Measurements from ENCODE around the gene HELZ.

Gene HELZ

DNA sequence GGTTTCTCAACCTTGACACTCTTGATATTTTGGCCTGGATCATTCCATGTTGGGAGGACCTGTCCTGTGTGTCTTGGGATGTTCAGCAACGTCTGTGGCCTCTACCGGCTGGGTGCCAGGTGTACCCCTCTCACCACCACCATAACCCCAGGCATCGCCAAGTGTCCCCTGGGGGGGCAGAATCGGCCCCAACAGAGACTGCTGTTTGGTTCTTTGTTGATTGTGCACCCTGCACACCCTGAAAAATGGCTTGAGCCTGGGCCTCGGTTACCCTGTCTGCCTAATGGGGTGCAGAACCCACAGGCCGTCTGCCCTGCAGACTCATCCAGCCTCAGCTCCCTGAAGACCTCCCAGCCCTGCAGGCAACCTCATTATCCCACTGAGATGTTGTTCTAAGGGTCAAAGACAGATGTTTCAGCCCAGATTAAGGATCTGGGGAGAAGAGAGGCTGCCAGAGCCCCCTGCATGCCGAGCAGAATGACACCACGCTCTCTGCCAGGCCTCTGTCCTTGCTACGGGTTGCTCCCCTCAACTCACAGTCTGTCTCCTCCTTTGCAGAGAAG lies 191.5 kb downstream of the HELZ start:
- Histone ChIP-seq H3K27me3 (ENCODE audit: control insufficient read depth, insufficient read depth, low read length) (peaks cover 26% of the 10 kb centered on the region), H3K4me3 (ENCODE audit: low read length) (no peak overlapping the region), H3K9ac (ENCODE audit: low read depth, low read length) (no peak overlapping the region), H3K36me3 (ENCODE audit: insufficient read depth, low read length) (no peaks in the 10 kb centered on the region), H3K4me2 (ENCODE audit: low read length) (no peak overlapping the region), H3K9me3 (replicated peaks; ENCODE audit: low read length) (peaks cover 5% of the 10 kb centered on the region), H3K4me1 (ENCODE audit: control insufficient read depth, insufficient read depth, low read length) (no peaks in the 10 kb centered on the region)

DNA sequence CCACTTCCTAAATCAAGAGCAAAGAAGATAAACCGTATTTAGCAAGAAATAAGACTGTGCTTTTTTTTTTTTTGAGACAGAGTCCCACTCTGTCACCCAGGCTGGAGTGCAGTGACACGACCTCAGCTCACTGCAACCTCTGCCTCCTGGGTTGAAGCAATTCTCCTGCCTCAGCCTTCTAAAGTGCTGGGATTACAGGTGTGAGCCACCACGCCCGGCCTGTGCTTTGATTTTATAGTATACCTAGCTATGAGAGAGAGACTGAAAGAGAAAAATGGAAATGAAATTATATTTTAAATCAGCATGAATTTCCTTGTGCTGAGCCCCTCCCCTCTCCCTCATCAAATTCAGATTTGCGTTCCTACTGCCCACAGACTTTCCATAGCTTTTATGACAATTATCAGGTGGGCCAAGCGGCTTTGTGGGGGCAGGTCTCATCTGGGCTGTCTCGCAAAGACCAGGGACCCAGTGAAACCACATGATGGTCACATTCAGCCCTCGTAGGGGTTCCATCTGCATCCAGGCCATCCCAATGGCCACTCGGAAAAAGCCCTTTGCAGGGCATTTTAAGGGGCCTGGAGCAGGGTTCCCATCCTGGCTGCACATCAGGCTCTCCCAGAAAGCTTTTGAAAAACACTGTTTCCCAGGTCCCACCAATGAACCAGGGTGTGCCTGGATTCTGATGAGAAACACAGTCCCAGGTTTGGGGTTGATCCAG lies 192.1 kb downstream of the HELZ start:
- Histone ChIP-seq H3K9me3 (replicated peaks; ENCODE audit: low read length) (peaks cover 5% of the 10 kb centered on the region), H3K9ac (ENCODE audit: low read depth, low read length) (no peak overlapping the region), H3K4me3 (ENCODE audit: low read length) (no peak overlapping the region), H3K27me3 (ENCODE audit: control insufficient read depth, insufficient read depth, low read length) (peaks cover 27% of the 10 kb centered on the region), H3K36me3 (ENCODE audit: insufficient read depth, low read length) (no peaks in the 10 kb centered on the region), H3K4me2 (ENCODE audit: low read length) (no peak overlapping the region), H3K4me1 (ENCODE audit: control insufficient read depth, insufficient read depth, low read length) (no peaks in the 10 kb centered on the region)

DNA sequence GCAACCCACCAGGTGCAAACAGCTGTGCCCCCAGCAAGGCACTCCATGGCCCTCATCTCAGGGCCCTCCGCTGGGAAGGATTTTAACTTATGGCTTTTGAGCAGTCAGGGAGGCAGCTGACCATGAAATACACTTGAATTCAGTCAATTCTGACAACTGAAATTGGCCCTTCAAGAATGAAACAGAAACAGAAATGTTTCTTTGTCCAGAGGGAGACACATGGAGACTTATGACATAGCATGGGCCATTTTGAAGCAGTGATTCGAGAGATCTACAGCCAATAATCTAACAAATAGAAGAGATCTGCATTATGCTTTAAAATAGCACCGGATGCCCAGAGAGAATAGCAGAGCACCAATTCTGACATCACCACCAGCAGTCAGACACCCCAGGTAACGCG lies 193.2 kb downstream of the HELZ start:
- H3K36me3 ChIP-seq (ENCODE audit: insufficient read depth, low read length): no peaks in the 10 kb centered on the region
- H3K4me3 ChIP-seq (ENCODE audit: low read length): no peak overlapping the region
- H3K9ac ChIP-seq (ENCODE audit: low read depth, low read length): no peak overlapping the region
- H3K4me2 ChIP-seq (ENCODE audit: low read length): no peak overlapping the region
- H3K4me1 ChIP-seq (ENCODE audit: control insufficient read depth, insufficient read depth, low read length): no peaks in the 10 kb centered on the region
- peaks cover 5% of the 10 kb centered on the region for H3K9me3 ChIP-seq (replicated peaks; ENCODE audit: low read length)
- peaks cover 38% of the 10 kb centered on the region for H3K27me3 ChIP-seq (ENCODE audit: control insufficient read depth, insufficient read depth, low read length)

DNA sequence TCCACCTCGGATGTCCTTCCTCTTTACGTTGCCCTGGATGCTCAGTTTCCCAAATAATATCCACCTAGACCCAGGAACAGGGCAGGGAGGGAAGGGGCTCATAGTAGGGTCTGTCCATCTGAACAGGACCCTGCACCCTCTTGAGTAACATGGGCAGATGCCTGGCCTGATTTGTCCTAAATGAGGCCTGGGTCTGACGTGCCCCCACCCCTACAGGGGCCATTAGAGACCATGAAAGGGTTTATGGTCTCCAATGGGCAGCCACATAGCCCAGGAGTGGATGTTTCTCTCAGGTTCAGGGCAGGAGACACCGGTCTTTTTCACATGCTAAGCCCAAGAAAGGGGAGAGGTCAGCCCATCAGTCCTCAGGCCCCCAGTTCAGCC lies 193.8 kb downstream of the HELZ start:
- no peaks in the 10 kb centered on the region for H3K36me3 ChIP-seq (ENCODE audit: insufficient read depth, low read length)
- no peaks in the 10 kb centered on the region for H3K4me1 ChIP-seq (ENCODE audit: control insufficient read depth, insufficient read depth, low read length)
- H3K4me3 ChIP-seq (ENCODE audit: low read length): no peak overlapping the region
- no peak overlapping the region for H3K4me2 ChIP-seq (ENCODE audit: low read length)
- peaks cover 40% of the 10 kb centered on the region for H3K27me3 ChIP-seq (ENCODE audit: control insufficient read depth, insufficient read depth, low read length)
- no peak overlapping the region for H3K9ac ChIP-seq (ENCODE audit: low read depth, low read length)
- peaks cover 5% of the 10 kb centered on the region for H3K9me3 ChIP-seq (replicated peaks; ENCODE audit: low read length)

DNA sequence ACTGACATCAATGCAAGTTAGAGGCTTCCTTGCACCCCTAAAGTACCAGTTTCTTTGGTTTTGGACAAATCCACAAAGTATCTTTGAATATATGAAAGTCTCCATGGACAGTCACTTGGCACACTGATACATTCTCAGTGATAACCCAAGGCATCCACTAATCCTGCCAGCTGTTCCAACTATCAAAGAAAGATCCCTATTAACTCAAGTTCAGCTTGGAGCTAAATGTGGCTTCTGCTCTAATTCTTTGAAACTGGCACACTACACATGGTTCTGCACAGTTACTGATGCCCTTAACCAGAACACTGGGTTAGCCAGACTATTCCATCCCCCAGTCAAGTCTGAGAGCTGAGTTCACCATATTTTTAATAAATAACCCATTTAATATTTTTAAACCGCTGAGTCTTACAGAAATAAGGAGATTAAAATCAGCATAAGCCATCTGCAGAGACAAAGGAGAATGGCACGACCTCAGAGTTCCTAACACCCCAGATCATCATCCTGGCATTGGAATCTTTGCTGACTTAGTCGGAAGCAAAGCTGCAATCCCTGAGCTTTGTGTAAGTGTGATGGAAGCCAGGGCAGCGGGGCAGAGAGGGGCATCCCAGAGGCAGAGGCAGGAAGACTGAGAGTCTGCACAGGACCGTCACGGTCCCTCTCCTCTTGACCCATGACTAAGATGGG lies 194.4 kb downstream of the HELZ start:
- no peak overlapping the region for H3K9ac ChIP-seq (ENCODE audit: low read depth, low read length)
- no peak overlapping the region for H3K4me3 ChIP-seq (ENCODE audit: low read length)
- H3K9me3 ChIP-seq (replicated peaks; ENCODE audit: low read length): peaks cover 5% of the 10 kb centered on the region
- H3K4me1 ChIP-seq (ENCODE audit: control insufficient read depth, insufficient read depth, low read length): no peaks in the 10 kb centered on the region
- no peak overlapping the region for H3K4me2 ChIP-seq (ENCODE audit: low read length)
- H3K27me3 ChIP-seq (ENCODE audit: control insufficient read depth, insufficient read depth, low read length): peaks cover 43% of the 10 kb centered on the region
- no peaks in the 10 kb centered on the region for H3K36me3 ChIP-seq (ENCODE audit: insufficient read depth, low read length)

DNA sequence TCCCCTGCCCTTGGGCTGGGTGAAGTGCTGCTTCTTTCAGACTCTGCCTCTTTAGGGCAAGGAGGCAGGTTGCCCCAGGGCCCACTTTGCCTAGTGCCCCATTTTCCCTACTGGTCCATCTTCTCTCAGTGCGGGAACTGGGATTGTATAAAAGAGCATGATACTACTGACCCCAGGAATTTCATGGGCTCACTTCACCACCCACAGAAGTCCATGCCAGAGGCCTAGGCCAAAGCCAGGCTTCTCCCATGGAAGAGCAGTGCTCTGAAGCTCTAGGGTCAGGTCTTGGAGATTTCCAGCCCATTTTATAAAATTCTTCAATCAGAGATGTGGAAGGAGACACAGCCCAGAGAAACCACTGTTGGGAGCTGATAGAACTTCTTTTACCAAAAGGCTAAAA lies 194.9 kb downstream of the HELZ start:
- H3K36me3 ChIP-seq (ENCODE audit: insufficient read depth, low read length): no peaks in the 10 kb centered on the region
- no peak overlapping the region for H3K4me3 ChIP-seq (ENCODE audit: low read length)
- H3K27me3 ChIP-seq (ENCODE audit: control insufficient read depth, insufficient read depth, low read length): peaks cover 46% of the 10 kb centered on the region
- no peak overlapping the region for H3K9ac ChIP-seq (ENCODE audit: low read depth, low read length)
- no peaks in the 10 kb centered on the region for H3K4me1 ChIP-seq (ENCODE audit: control insufficient read depth, insufficient read depth, low read length)
- H3K4me2 ChIP-seq (ENCODE audit: low read length): no peak overlapping the region
- peaks cover 5% of the 10 kb centered on the region for H3K9me3 ChIP-seq (replicated peaks; ENCODE audit: low read length)

DNA sequence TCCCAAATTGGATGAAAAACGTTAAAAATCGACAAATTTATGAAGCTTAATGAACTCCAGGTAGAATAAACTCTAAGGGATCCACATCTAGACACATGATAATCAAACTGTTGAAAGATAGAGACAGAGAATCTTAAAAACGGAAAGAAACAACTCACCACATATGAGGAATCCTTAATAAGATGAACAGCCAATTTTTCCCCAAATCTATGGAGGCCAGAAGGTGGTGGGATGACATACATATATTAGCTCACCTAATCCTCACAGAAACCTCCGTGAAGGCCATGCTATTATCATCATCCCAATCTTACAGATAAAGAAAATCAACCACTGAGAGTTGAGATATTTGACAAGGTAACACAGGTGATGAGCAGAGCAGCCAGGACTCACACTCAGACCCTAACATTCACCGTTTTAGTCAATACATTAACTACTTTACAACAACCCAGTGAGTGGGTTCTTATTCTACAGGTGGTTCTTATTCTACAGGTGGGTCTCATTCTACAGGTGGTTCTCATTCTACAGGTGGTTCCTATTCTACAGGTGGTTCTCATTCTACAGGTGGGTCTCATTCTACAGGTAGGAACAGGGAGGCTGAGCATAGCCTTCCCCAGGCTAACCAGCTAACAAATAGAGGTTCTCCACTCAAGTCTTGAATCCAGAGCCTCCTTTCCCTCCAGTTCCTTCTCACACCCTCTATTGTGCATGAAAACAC lies 195.8 kb downstream of the HELZ start:
- Histone ChIP-seq H3K4me3 (ENCODE audit: low read length) (no peak overlapping the region), H3K9me3 (replicated peaks; ENCODE audit: low read length) (peaks cover 5% of the 10 kb centered on the region), H3K36me3 (ENCODE audit: insufficient read depth, low read length) (no peaks in the 10 kb centered on the region), H3K4me1 (ENCODE audit: control insufficient read depth, insufficient read depth, low read length) (no peaks in the 10 kb centered on the region), H3K27me3 (ENCODE audit: control insufficient read depth, insufficient read depth, low read length) (peaks cover 55% of the 10 kb centered on the region), H3K4me2 (ENCODE audit: low read length) (no peak overlapping the region), H3K9ac (ENCODE audit: low read depth, low read length) (no peak overlapping the region)

DNA sequence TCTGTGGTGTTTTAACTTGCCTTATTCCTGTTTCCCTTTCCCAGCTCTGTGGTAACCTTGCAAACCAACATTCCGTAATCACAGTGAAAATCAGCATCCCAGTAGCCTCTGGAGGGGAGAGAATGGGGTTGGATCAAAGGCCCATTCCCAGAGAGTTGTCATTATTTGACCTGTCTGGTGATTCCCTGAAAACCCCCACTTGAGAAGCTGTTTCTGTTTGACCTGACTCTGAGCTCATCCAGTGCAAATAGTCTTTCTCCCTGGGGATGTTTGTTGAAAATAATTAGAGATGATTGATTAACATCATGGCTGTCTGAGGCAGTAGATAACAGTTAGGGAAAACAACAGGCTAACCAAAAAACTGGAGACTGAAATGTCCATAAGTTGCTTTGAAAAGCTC lies 197.6 kb downstream of the HELZ start:
- Histone ChIP-seq H3K4me2 (ENCODE audit: low read length) (no peak overlapping the region), H3K36me3 (ENCODE audit: insufficient read depth, low read length) (no peaks in the 10 kb centered on the region), H3K27me3 (ENCODE audit: control insufficient read depth, insufficient read depth, low read length) (peaks cover 71% of the 10 kb centered on the region), H3K9me3 (replicated peaks; ENCODE audit: low read length) (peaks cover 5% of the 10 kb centered on the region), H3K4me1 (ENCODE audit: control insufficient read depth, insufficient read depth, low read length) (no peaks in the 10 kb centered on the region), H3K4me3 (ENCODE audit: low read length) (no peak overlapping the region), H3K9ac (ENCODE audit: low read depth, low read length) (no peak overlapping the region)

DNA sequence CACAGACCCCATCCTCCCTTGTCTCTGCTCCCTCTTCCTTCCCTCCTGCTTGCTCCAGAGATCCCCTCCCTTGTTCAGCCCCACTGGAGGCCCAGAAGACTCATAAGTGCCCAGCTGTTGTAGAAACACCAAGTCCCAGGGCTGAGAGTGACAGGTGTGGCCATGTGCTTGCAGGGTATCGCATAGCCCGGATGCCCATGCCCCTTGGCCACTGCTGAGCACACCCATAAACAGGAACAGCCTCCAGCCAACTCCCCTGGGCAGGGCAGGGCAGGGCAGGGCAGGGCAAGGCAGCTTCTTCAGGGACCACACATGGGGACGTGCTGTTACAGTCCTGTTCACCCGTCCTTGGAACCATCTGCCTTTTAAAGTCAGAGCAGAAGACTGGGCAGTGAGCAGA lies 198.6 kb downstream of the HELZ start:
- H3K9ac ChIP-seq (ENCODE audit: low read depth, low read length): no peak overlapping the region
- no peaks in the 10 kb centered on the region for H3K4me1 ChIP-seq (ENCODE audit: control insufficient read depth, insufficient read depth, low read length)
- H3K36me3 ChIP-seq (ENCODE audit: insufficient read depth, low read length): no peaks in the 10 kb centered on the region
- peaks cover 71% of the 10 kb centered on the region for H3K27me3 ChIP-seq (ENCODE audit: control insufficient read depth, insufficient read depth, low read length)
- H3K4me3 ChIP-seq (ENCODE audit: low read length): no peak overlapping the region
- peaks cover 5% of the 10 kb centered on the region for H3K9me3 ChIP-seq (replicated peaks; ENCODE audit: low read length)
- no peak overlapping the region for H3K4me2 ChIP-seq (ENCODE audit: low read length)

DNA sequence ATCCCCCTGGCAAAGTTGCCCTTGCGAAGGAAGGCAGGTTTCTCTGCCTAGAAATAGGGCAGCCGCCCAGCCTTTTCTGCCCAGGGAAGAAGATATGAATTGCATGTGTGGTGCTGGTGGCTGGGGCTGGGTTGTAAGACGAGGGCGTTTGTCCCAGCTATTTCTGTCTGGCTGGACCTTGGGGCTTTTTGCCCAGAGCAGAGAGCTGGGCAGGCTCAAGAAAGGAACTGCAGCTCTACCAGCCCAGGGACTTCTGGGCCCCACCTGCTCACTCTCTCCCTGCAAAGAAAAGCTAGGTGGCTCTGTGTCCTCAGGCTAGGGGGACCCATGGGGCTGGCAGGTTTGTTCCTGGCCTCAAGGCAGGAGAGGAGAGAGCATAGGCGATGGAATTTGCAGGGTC lies 200.1 kb downstream of the HELZ start:
- H3K36me3 ChIP-seq (ENCODE audit: insufficient read depth, low read length): no peaks in the 10 kb centered on the region
- H3K9ac ChIP-seq (ENCODE audit: low read depth, low read length): no peak overlapping the region
- no peak overlapping the region for H3K4me3 ChIP-seq (ENCODE audit: low read length)
- H3K27me3 ChIP-seq (ENCODE audit: control insufficient read depth, insufficient read depth, low read length): peaks cover 64% of the 10 kb centered on the region
- H3K4me2 ChIP-seq (ENCODE audit: low read length): no peak overlapping the region
- no peaks in the 10 kb centered on the region for H3K4me1 ChIP-seq (ENCODE audit: control insufficient read depth, insufficient read depth, low read length)
- H3K9me3 ChIP-seq (replicated peaks; ENCODE audit: low read length): peaks cover 5% of the 10 kb centered on the region

DNA sequence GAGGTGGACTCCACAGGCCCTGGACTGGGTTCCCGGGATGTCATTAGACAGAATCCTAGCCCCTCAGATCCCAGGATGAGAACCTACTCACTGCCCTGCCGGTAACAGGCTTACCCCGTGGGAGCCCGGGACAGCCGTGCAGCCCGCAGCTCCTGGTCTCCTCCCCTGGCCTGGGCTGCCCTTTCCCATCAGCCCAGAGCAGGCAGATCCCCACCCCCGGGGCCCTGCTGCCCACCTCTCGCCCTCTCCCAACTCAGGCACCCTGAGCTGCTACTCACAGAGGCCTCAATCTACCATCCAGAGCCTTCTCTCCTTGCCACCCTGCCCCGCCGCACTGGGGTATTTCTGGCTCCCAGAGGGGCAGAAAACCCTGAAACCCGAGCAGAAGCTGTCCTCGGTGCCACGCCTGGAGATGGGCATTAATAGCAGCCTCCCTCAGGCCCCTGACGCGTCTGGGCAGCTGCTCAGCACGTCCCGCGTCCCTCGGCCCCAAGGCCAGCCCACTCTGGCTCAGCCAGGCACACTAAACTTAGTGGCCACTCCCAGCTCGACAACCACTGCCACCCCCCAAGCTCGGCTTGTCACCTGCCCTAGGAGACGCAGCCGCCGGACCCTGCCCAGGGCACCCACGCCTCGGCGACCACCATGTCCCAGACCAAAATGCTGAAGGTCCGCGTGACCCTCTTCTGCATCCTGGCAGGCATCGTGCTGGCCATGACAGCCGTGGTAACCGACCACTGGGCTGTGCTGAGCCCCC lies 200.8 kb downstream of the HELZ start, which contains the start of gene CACNG1:
TSS of gene CACNG1 (plus strand) at position 539 of the 757 bp plus-strand sequence. CDS start at position 646, 107 bp downstream.
- no peak within 1 kb of the TSS for H3K4me3 ChIP-seq (ENCODE audit: low read length)
- H3K9ac ChIP-seq (ENCODE audit: low read depth, low read length): no peak within 1 kb of the TSS
- H3K4me1 ChIP-seq (ENCODE audit: control insufficient read depth, insufficient read depth, low read length): no peaks in the 10 kb centered on the region
- peaks cover 63% of the 10 kb centered on the region for H3K27me3 ChIP-seq (ENCODE audit: control insufficient read depth, insufficient read depth, low read length)
- H3K4me2 ChIP-seq (ENCODE audit: low read length): no peak within 1 kb of the TSS
- H3K36me3 ChIP-seq (ENCODE audit: insufficient read depth, low read length): no peaks in the 10 kb centered on the region
- peaks cover 5% of the 10 kb centered on the region for H3K9me3 ChIP-seq (replicated peaks; ENCODE audit: low read length)
